Right forelimb (tissue), 1 donor: ENCODE data around the gene INPP4B.
"Not testable (repeated sequence)": the region's sequence is repeated elsewhere in the genome, so short reads cannot be mapped to it uniquely, and the experiment has no call there.

Source experiments
- DNase-seq: peaks from one replicate; pipeline ENCODE4 v3.0.0-alpha.2; 2018

INPP4B gene

GRCh38 chr4:142404191-142404611 is 441.9 kb downstream of the INPP4B start:
- DNase-seq = peak; percentile 68

GRCh38 chr4:142402900-142403299 is 443.2 kb downstream of the INPP4B start:
- DNase-seq = peak; percentile 56

GRCh38 chr4:142402156-142402555 is 443.9 kb downstream of the INPP4B start:
- DNase-seq = no peak

GRCh38 chr4:142397364-142397991 is 448.6 kb downstream of the INPP4B start:
- not testable (repeated sequence) for DNase-seq

- DNase-seq = no peak
Observed at GRCh38 chr4:142396279-142396678, 449.8 kb downstream of the INPP4B start.

GRCh38 chr4:142393127-142393526 is 453.0 kb downstream of the INPP4B start:
- DNase-seq = no peak

- no peak for DNase-seq
Observed at GRCh38 chr4:142386856-142387255, 459.2 kb downstream of the INPP4B start.

GRCh38 chr4:142386449-142386848 is 459.7 kb downstream of the INPP4B start:
- DNase-seq = no peak

GRCh38 chr4:142383800-142384470 is 462.2 kb downstream of the INPP4B start:
- DNase-seq = no peak

GRCh38 chr4:142383354-142383753 is 462.7 kb downstream of the INPP4B start:
- no peak for DNase-seq

GRCh38 chr4:142380052-142380602 is 466.0 kb downstream of the INPP4B start:
- DNase-seq = no peak

- no peak for DNase-seq
Observed at GRCh38 chr4:142379277-142380051, 466.6 kb downstream of the INPP4B start.

- no peak for DNase-seq
Observed at GRCh38 chr4:142378179-142378578, 467.9 kb downstream of the INPP4B start.

GRCh38 chr4:142377342-142378091 is 468.6 kb downstream of the INPP4B start:
- DNase-seq = no peak

GRCh38 chr4:142376204-142376603 is 469.9 kb downstream of the INPP4B start:
- no peak for DNase-seq

GRCh38 chr4:142373610-142374009 is 472.5 kb downstream of the INPP4B start:
- DNase-seq = no peak

- DNase-seq = no peak
Observed at GRCh38 chr4:142372530-142373260, 473.4 kb downstream of the INPP4B start.

GRCh38 chr4:142369141-142369540 is 477.0 kb downstream of the INPP4B start:
- no peak for DNase-seq

- no peak for DNase-seq
Observed at GRCh38 chr4:142367418-142368180, 478.5 kb downstream of the INPP4B start.

GRCh38 chr4:142366769-142367181 is 479.3 kb downstream of the INPP4B start:
- no peak for DNase-seq

GRCh38 chr4:142365391-142365790 is 480.7 kb downstream of the INPP4B start:
- DNase-seq = no peak
